Measurements from ENCODE around the gene RBBP7. TPM values are rescaled to one million over a fixed set of nuclear protein-coding genes. Genes with fewer than 3 reads are reported as not detected.

RBBP7 gene
- total and polyA plus RNA-seq, 10 of the 15 experiments (the other 5 are each of a cell fraction or from before 2014, with no cell fraction given) = 95.3 to 277 (median 194) TPM

DNA sequence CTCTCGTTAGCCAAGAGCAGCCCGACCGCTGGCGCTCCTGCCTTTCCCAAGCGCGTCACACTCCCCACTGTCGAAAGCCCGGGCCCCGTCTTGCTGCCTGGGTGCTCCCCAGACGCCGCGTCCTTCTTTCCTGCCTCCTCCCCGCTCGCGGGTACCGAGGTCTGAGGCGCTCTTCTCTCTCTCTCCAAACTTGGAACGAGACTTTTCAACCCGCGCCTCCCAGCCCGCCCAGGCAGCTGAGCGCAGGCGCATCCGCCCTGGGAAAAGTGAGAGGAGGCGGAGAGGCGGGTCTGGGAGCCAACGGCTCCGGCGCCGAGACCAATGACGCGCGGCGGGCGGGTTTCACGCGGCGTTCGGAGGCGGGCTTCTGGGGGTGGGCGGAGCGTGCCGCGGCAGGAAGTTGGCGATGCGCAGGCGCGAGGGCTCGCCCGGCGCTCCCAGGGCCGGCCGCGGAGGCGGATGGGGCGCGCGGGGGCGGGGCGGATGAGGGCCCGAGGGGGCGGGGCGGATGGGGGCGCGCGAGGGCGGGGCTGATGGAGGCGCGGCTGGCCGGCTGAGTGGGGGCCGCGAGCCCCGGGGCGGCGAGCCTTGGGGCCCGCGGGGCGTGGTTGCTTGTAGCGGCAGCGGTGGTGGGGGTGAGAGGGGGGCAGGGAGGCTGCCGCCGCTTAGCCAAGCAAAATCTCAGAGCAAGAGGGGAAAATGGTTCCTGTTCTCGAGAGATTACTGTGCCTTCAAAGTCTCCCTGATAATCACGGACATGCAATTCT lies at the start of gene RBBP7 (continued):
- TF ChIP-seq, protein P1, sequence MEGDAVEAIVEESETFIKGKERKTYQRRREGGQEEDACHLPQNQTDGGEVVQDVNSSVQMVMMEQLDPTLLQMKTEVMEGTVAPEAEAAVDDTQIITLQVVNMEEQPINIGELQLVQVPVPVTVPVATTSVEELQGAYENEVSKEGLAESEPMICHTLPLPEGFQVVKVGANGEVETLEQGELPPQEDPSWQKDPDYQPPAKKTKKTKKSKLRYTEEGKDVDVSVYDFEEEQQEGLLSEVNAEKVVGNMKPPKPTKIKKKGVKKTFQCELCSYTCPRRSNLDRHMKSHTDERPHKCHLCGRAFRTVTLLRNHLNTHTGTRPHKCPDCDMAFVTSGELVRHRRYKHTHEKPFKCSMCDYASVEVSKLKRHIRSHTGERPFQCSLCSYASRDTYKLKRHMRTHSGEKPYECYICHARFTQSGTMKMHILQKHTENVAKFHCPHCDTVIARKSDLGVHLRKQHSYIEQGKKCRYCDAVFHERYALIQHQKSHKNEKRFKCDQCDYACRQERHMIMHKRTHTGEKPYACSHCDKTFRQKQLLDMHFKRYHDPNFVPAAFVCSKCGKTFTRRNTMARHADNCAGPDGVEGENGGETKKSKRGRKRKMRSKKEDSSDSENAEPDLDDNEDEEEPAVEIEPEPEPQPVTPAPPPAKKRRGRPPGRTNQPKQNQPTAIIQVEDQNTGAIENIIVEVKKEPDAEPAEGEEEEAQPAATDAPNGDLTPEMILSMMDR (IDR thresholded peaks at IDR 0.05 in 2 of 3, conservative IDR thresholded peaks at IDR 0.05 in 1 of 3; ENCODE audit: control insufficient read depth in 2 of 3, extremely low read depth in 1 of 3, insufficient read depth in 1 of 3, low read depth in 3 of 3, low read length in 3 of 3) = no peak

DNA sequence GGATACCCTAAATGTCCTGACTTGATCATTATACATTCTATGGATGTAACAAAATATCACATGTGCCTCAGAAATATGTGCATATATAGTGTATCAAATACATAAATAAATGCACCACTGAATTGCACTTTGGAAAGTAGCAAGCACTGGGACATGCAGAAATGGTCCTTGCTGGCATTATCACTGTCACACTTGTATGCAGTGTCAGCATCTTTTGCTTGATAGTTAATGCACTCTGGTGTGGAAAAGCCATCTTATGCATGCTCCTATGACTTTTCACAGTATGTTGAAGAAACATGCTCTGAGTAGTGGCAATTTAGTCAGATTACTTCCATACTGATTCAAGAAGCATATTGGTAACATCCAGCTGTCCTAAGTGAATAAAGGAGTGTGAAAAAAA lies 48.8 kb upstream of the RBBP7 start:
- in situ Hi-C loops (cut with MboI) (no loop called here), intact Hi-C loops (cut with micrococcal nuclease; ENCODE audit: unreplicated experiment) (no loop called here)
- Histone ChIP-seq H3K9ac (ENCODE audit: control insufficient read depth, insufficient read depth, low read length) (no peak overlapping the region), H3K79me2 (ENCODE audit: control insufficient read depth, insufficient read depth, low read length) (no peaks in the 10 kb centered on the region), H3K27ac (ENCODE audit: control insufficient read depth, insufficient read depth) (no peak overlapping the region), H4K20me1 (ENCODE audit: control insufficient read depth, insufficient read depth) (no peaks in the 10 kb centered on the region), H2AFZ (ENCODE audit: control insufficient read depth, low read depth, low read length) (no peak overlapping the region), H3K27me3 (replicated peaks in 1 of 2; ENCODE audit: control insufficient read depth in 2 of 2, insufficient read depth in 2 of 2, low read length in 1 of 2) (no peaks in the 10 kb centered on the region), H3K9me3 (replicated peaks; ENCODE audit: control insufficient read depth, insufficient read depth, low read length) (no peaks in the 10 kb centered on the region), H3K4me1 (ENCODE audit: control insufficient read depth, insufficient read depth, low read length) (no peaks in the 10 kb centered on the region), H3K36me3 (ENCODE audit: control insufficient read depth in 2 of 2, insufficient read depth in 2 of 2, low read length in 1 of 2) (no peaks in the 10 kb centered on the region), H3K4me2 (ENCODE audit: control insufficient read depth, insufficient read depth) (no peak overlapping the region), H3K4me3 (no peak overlapping the region)
- no peak for ATAC-seq
- ChIA-PET POLR2A (no interaction called here), CTCF (no interaction called here), RAD21 (ENCODE audit: unreplicated experiment) (no interaction called here), SMC1A (ENCODE audit: uncharacterized antibody, unreplicated experiment) (no interaction called here)
- FAIRE-seq = no peak
- no TSS peak for BruUV-seq (replicated peaks)
- no peak for DNase-seq (ENCODE audit: low read depth, low spot score)
- TF ChIP-seq SP1 (IDR thresholded peaks at IDR 0.05; ENCODE audit: low read depth, low read length) (no peak), MYB (IDR thresholded peaks at IDR 0.05; ENCODE audit: borderline replicate concordance, low read depth, low read length) (no peak), ETV6 (conservative IDR thresholded peaks at IDR 0.05 in 1 of 2, IDR thresholded peaks at IDR 0.05 in 1 of 2; ENCODE audit: borderline replicate concordance in 1 of 2, low read depth in 1 of 2) (no peak), SRF (IDR thresholded peaks at IDR 0.05; ENCODE audit: low read depth in 2 of 2, low read length in 2 of 2) (no peak), RELB (IDR thresholded peaks at IDR 0.05; ENCODE audit: low read depth) (no peak), TARDBP (IDR thresholded peaks at IDR 0.05; ENCODE audit: borderline replicate concordance) (no peak), ZSCAN29 (IDR thresholded peaks at IDR 0.05) (no peak), ATF3 (IDR thresholded peaks at IDR 0.05; ENCODE audit: borderline replicate concordance, extremely low read depth, low read depth, low read length) (no peak), POLR2A (IDR thresholded peaks at IDR 0.05; ENCODE audit: low read depth, low read length) (no peak), CHD1 (IDR thresholded peaks at IDR 0.05; ENCODE audit: low read depth, low read length) (no peak), ZBED1 (IDR thresholded peaks at IDR 0.05; ENCODE audit: borderline replicate concordance) (no peak), CBFB (IDR thresholded peaks at IDR 0.05; ENCODE audit: low read depth) (no peak), CHD4 (IDR thresholded peaks at IDR 0.05) (no peak), TCF7 (IDR thresholded peaks at IDR 0.05; ENCODE audit: borderline replicate concordance) (no peak), RELA (IDR thresholded peaks at IDR 0.05; ENCODE audit: borderline replicate concordance, partially characterized antibody) (no peak), ZNF622 (IDR thresholded peaks at IDR 0.05) (no peak)
- TF ChIP-seq, protein P2, sequence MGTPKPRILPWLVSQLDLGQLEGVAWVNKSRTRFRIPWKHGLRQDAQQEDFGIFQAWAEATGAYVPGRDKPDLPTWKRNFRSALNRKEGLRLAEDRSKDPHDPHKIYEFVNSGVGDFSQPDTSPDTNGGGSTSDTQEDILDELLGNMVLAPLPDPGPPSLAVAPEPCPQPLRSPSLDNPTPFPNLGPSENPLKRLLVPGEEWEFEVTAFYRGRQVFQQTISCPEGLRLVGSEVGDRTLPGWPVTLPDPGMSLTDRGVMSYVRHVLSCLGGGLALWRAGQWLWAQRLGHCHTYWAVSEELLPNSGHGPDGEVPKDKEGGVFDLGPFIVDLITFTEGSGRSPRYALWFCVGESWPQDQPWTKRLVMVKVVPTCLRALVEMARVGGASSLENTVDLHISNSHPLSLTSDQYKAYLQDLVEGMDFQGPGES (IDR thresholded peaks at IDR 0.05) = no peak

All from GM12878 (cell line).